H9 (cell line): ENCODE measurements around the gene DDX46. TPM values are rescaled to one million over a fixed set of nuclear protein-coding genes. Genes with fewer than 3 reads are reported as not detected.

Experiments
- DNase-seq: peaks from one replicate; pipeline ENCODE4 v3.0.0-alpha.2; 2017
- H2AFZ ChIP-seq: one replicate; pipeline ENCODE4 v1.6.1; 2013; ENCODE audit warnings: mild to moderate bottlenecking, low read length, control low read depth, moderate library complexity
- H2AK5ac ChIP-seq: 2 replicates; pipeline ENCODE4 v1.6.1; 2013; ENCODE audit warnings: low read length, control low read depth, mixed read lengths; ENCODE audit not compliant: insufficient read length
- H2BK120ac ChIP-seq: one replicate; pipeline ENCODE4 v1.6.1; 2013; ENCODE audit warnings: low read depth, mild to moderate bottlenecking, low read length, control low read depth, inconsistent platforms; ENCODE audit not compliant: poor library complexity, severe bottlenecking
- H2BK12ac ChIP-seq: 2 replicates; pipeline ENCODE4 v1.6.1; 2013; ENCODE audit warnings: low read length, control low read depth, mixed read lengths, low read depth; ENCODE audit not compliant: insufficient read length
- H2BK15ac ChIP-seq: 2 replicates; pipeline ENCODE4 v1.6.1; 2013; ENCODE audit warnings: low read depth, low read length, control low read depth
- H2BK20ac ChIP-seq: one replicate; pipeline ENCODE4 v1.6.1; 2013; ENCODE audit warnings: low read depth, mild to moderate bottlenecking, low read length, control low read depth, inconsistent platforms; ENCODE audit not compliant: poor library complexity, severe bottlenecking
- H2BK5ac ChIP-seq: 2 replicates; pipeline ENCODE4 v1.6.1; 2013; ENCODE audit warnings: low read length, control low read depth, mixed read lengths; ENCODE audit not compliant: insufficient read length
- H3K14ac ChIP-seq: 2 replicates; pipeline ENCODE4 v1.6.1; 2013; ENCODE audit warnings: low read length, control low read depth; ENCODE audit not compliant: insufficient read depth
- H3K18ac ChIP-seq: 2 replicates; pipeline ENCODE4 v1.6.1; 2013; ENCODE audit warnings: low read depth, mild to moderate bottlenecking, mixed read lengths, low read length, control low read depth; ENCODE audit not compliant: insufficient read length
- H3K23ac ChIP-seq: 2 replicates; pipeline ENCODE4 v1.6.1; 2013; ENCODE audit warnings: low read length, control low read depth, mixed read lengths, low read depth; ENCODE audit not compliant: insufficient read length
- H3K23me2 ChIP-seq: 2 replicates; pipeline ENCODE4 v1.6.1; 2013; ENCODE audit warnings: low read depth, mild to moderate bottlenecking, mixed read lengths, low read length, control low read depth; ENCODE audit not compliant: insufficient read length, poor library complexity, severe bottlenecking
- H3K27ac ChIP-seq: 2 replicates; pipeline ENCODE4 v1.5.1; 2013; ENCODE audit warnings: low read length, control low read depth, mixed read lengths, low read depth; ENCODE audit not compliant: insufficient read length
- H3K27me3 ChIP-seq: 2 replicates; pipeline ENCODE4 v1.6.1; 2013; ENCODE audit warnings: low read length, control low read depth, inconsistent platforms; ENCODE audit not compliant: insufficient read depth
- H3K4ac ChIP-seq: 2 replicates; pipeline ENCODE4 v1.6.1; 2013; ENCODE audit warnings: low read depth, mild to moderate bottlenecking, control low read depth, inconsistent platforms, low read length, moderate library complexity
- H3K4me1 ChIP-seq: 2 replicates; pipeline ENCODE4 v1.6.1; 2013; ENCODE audit warnings: low read length, control low read depth, inconsistent platforms; ENCODE audit not compliant: insufficient read depth
- H3K4me2 ChIP-seq: 2 replicates; pipeline ENCODE4 v1.6.1; 2013; ENCODE audit warnings: low read length, control low read depth, mixed read lengths; ENCODE audit not compliant: insufficient read length, insufficient read depth
- H3K56ac ChIP-seq: 2 replicates; pipeline ENCODE4 v1.6.1; 2013; ENCODE audit warnings: low read depth, mild to moderate bottlenecking, mixed read lengths, low read length, control low read depth; ENCODE audit not compliant: insufficient read length
- H3K79me1 ChIP-seq: 2 replicates; pipeline ENCODE4 v1.6.1; 2013; ENCODE audit warnings: low read depth, mild to moderate bottlenecking, moderate library complexity, low read length, control low read depth, inconsistent platforms; ENCODE audit not compliant: insufficient read depth, poor library complexity, severe bottlenecking
- H3K79me2 ChIP-seq: 2 replicates; pipeline ENCODE4 v1.6.1; 2013; ENCODE audit warnings: low read length, control low read depth, inconsistent platforms; ENCODE audit not compliant: insufficient read depth
- H3K9ac ChIP-seq: 2 replicates; pipeline ENCODE4 v1.6.1; 2013; ENCODE audit warnings: low read length, control low read depth, mixed read lengths; ENCODE audit not compliant: insufficient read length; ENCODE audit errors: extremely low read depth
- H3K9me3 ChIP-seq: one replicate; pipeline ENCODE4 v1.6.1; 2013; ENCODE audit warnings: low read depth, low read length, inconsistent platforms; ENCODE audit not compliant: control insufficient read depth
- H3T11ph ChIP-seq: one replicate; pipeline ENCODE4 v1.6.1; 2013; ENCODE audit warnings: mild to moderate bottlenecking, low read length, control low read depth, inconsistent platforms
- H4K20me1 ChIP-seq: one replicate; pipeline ENCODE4 v1.6.1; 2013; ENCODE audit not compliant: control insufficient read depth, insufficient read length, insufficient read depth
- H4K5ac ChIP-seq: 2 replicates; pipeline ENCODE4 v1.6.1; 2013; ENCODE audit warnings: low read depth, mild to moderate bottlenecking, mixed read lengths, low read length, control low read depth; ENCODE audit not compliant: insufficient read length
- H4K8ac ChIP-seq: replicated peaks from 2 replicates; pipeline ENCODE4 v1.6.1; 2013; ENCODE audit warnings: low read length, control low read depth, mixed read lengths, low read depth; ENCODE audit not compliant: insufficient read length
- H4K91ac ChIP-seq: 2 replicates; pipeline ENCODE4 v1.6.1; 2013; ENCODE audit warnings: low read depth, mild to moderate bottlenecking, moderate library complexity, mixed read lengths, low read length, control low read depth; ENCODE audit not compliant: insufficient read length
- H3K27ac Mint-ChIP-seq, 3 experiments: 2 replicates in 2 of 3; 3 replicates in 1 of 3; pipeline ENCODE4 v1.8.0; 2020 to 2021; ENCODE audit warnings: mixed read lengths in 3 of 3, mild to moderate bottlenecking in 1 of 3, moderate library complexity in 1 of 3
- H3K27me3 Mint-ChIP-seq: 2 replicates; pipeline ENCODE4 v1.8.0; 2021; ENCODE audit warnings: low read depth, mild to moderate bottlenecking, moderate library complexity, mixed read lengths
- H3K36me3 Mint-ChIP-seq, 3 experiments: 2 replicates in 2 of 3; 3 replicates in 1 of 3; pipeline ENCODE4 v1.8.0; 2020 to 2021; ENCODE audit warnings: low read depth in 3 of 3, mixed read lengths in 3 of 3; ENCODE audit not compliant: insufficient read depth in 1 of 3
- H3K4me1 Mint-ChIP-seq, 2 experiments: 2 replicates each; pipeline ENCODE4 v1.8.0; 2020; ENCODE audit warnings: mixed read lengths in 2 of 2
- H3K4me3 Mint-ChIP-seq, 2 experiments: 2 replicates in 1 of 2; 3 replicates in 1 of 2; pipeline ENCODE4 v1.8.0; 2020 to 2021; ENCODE audit warnings: mild to moderate bottlenecking in 2 of 2, mixed read lengths in 2 of 2, moderate library complexity in 1 of 2
- H3K9me3 Mint-ChIP-seq, 2 experiments: 2 replicates in 1 of 2; 3 replicates in 1 of 2; pipeline ENCODE4 v1.8.0; 2020; ENCODE audit warnings: mild to moderate bottlenecking in 2 of 2, mixed read lengths in 2 of 2, moderate library complexity in 1 of 2
- CTCF ChIP-seq: fragments of 200-600 bp; sonication (generic); conservative IDR thresholded peaks from 3 replicates; pipeline ENCODE4 v1.8.0; 2021; ENCODE audit warnings: antibody characterized with exemption, mild to moderate bottlenecking
- WGBS: extraction: QIAGEN DNeasy Blood & Tissue Kit; methylation state at CpG from one replicate; pipeline ENCODE4 v1.1.7; 2013; ENCODE audit warnings: missing lambda C conversion rate, low lambda C conversion rate, mixed read lengths; ENCODE audit not compliant: insufficient read length; ENCODE audit errors: extremely low coverage; 5-methylcytosine and 5-hydroxymethylcytosine counted together
- total RNA-seq: library from RNA; stranded (reverse); gene quantifications from 2 replicates; pipeline ENCODE4 v1.2.1, GENCODE V29; 2021

The DDX46 gene
- total RNA-seq, 1 experiment from 2014 or later, result 90.3 TPM

DNA sequence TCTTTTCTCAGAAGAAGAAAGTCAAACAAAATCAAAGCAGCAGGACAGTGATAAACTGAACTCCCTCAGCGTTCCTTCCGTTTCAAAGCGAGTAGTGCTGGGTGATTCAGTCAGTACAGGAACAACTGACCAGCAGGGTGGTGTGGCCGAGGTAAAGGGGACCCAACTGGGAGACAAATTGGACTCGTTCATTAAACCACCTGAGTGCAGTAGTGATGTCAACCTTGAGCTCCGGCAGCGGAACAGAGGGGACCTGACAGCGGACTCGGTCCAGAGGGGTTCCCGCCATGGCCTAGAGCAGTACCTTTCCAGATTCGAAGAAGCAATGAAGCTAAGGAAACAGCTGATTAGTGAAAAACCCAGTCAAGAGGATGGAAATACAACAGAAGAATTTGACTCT, 17.5 kb upstream of the DDX46 start:
- no peaks in the 10 kb centered on the region for H3K4me1 ChIP-seq
- no peaks in the 10 kb centered on the region for H3K27me3 ChIP-seq
- H4K8ac ChIP-seq, result no peak overlapping the region
- Mint-ChIP-seq H3K4me3 (no peak overlapping the region), H3K4me1 (peaks cover 14 to 18% of the 10 kb centered on the region in 2 experiments), H3K27ac (peak overlapping the region in 2 of 3 experiments; percentile 51 to 63; a peak in 2 of 7 replicates), H3K9me3 (no peaks in the 10 kb centered on the region), H3K36me3 (peaks cover 14 to 25% (median 19%) of the 10 kb centered on the region in 3 experiments; a peak in 5 of 7 replicates), H3K27me3 (no peaks in the 10 kb centered on the region)
- H3K23ac ChIP-seq, result no peak overlapping the region
- no peak overlapping the region for H2AK5ac ChIP-seq
- H3K18ac ChIP-seq, result no peak overlapping the region
- H3K27ac ChIP-seq, result no peak overlapping the region
- no peak overlapping the region for H4K5ac ChIP-seq
- H3T11ph ChIP-seq, result no peak overlapping the region
- H3K4me2 ChIP-seq, result no peak overlapping the region
- no peak overlapping the region for H3K9ac ChIP-seq
- no peak overlapping the region for H3K4ac ChIP-seq
- H2BK15ac ChIP-seq, result no peak overlapping the region
- H4K20me1 ChIP-seq, result no peaks in the 10 kb centered on the region
- H3K79me2 ChIP-seq, result peaks cover 2% of the 10 kb centered on the region; the same call in 1 of the 2 replicates
- no peak overlapping the region for H3K56ac ChIP-seq
- H3K23me2 ChIP-seq, result peaks cover 7% of the 10 kb centered on the region
- H3K9me3 ChIP-seq, result no peaks in the 10 kb centered on the region
- no peak for TF ChIP-seq CTCF
- no peak overlapping the region for H2BK12ac ChIP-seq
- no peak overlapping the region for H2AFZ ChIP-seq
- DNase-seq, result no peak
- WGBS, result no CpG with 5 or more reads among the region's 11 CpGs
- H2BK5ac ChIP-seq, result no peak overlapping the region
- H3K14ac ChIP-seq, result no peak overlapping the region
- no peak overlapping the region for H2BK20ac ChIP-seq
- H4K91ac ChIP-seq, result no peak overlapping the region
- peaks cover 4% of the 10 kb centered on the region for H3K79me1 ChIP-seq
- no peak overlapping the region for H2BK120ac ChIP-seq
